Dedifferentiated amniotic fluid mesenchymal stem cell (primary cell): ENCODE results near the gene NRXN3.

Experiments used
- DNase-seq: peaks from one replicate; pipeline ENCODE4 v3.0.0-alpha.2; 2016; ENCODE audit errors: extremely low spot score

Gene NRXN3

DNA sequence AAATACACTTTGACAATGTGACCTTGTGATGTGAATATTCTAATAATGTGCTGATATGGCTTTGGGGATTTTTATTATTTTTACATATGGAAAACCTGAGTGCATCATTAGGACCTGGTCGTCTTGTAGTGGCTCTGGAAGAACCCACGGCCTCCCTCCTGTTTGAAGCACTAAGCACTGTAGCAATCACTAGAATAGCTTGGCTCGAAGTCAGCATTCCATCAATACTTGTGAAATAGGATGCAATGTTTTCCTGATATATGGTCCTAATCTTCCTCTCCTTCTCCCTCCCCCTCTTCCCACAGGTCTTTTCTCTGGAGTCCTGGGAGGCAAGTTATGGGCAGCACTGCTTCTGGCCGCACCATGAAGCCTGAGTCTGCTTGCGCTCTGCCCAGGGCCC lies 71.9 kb downstream of the NRXN3 start:
- DNase-seq = no peak

DNA sequence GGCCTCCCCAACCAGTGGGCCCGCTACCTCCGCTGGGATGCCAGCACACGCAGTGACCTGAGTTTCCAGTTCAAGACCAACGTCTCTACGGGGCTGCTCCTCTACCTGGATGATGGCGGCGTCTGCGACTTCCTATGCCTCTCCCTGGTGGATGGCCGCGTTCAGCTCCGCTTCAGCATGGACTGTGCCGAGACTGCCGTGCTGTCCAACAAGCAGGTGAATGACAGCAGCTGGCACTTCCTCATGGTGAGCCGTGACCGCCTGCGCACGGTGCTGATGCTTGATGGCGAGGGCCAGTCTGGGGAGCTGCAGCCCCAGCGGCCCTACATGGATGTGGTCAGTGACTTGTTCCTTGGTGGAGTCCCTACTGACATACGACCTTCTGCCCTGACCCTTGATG lies 73.0 kb downstream of the NRXN3 start:
- no peak for DNase-seq

DNA sequence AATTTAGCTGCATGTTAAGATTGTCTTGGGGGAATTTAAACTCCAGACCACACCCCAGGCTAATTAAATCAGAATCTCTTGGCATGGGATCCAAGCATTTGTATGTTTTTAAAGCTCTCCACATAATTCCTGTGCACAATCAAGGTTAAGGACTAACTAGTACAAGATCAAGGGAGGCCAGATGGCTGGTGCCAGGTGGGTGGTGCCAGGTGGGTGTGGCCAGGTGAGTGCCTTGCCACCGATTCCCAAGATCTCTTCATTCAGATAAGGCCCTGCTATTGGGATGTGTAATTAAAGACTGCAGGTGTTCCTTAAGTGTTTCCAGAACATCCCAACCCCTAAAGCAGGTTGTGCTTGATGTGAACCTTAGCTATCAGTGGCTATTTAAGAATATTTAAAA lies 75.1 kb downstream of the NRXN3 start:
- no peak for DNase-seq

DNA sequence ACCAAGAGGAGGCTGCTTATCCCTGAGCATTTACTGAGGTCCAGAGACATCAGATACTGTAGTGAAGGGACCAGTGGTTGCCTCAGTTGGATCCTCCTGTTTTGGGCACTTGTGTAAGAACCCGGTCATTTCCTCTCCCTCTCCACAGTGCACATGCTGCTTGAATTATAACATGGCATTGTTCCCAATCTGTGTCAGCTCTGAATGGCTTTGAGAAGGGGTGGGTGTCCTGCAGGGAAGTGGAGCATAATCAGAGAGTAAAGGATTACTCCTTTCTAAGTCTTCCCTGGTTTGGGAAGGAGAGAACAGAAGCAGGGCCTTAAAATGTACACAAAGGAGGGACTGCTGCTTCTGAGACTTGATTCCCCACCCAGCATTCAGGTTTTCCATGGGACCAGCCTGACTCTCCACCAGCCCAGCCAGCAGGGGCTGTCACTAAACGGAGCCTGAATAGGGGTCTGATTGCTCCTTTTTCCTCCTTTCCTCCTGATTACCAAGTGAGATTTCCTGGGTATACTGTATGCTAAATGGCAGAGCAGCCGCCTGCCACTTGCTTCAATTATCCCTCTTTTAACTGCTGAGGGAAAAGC lies 78.4 kb downstream of the NRXN3 start:
- DNase-seq = no peak

DNA sequence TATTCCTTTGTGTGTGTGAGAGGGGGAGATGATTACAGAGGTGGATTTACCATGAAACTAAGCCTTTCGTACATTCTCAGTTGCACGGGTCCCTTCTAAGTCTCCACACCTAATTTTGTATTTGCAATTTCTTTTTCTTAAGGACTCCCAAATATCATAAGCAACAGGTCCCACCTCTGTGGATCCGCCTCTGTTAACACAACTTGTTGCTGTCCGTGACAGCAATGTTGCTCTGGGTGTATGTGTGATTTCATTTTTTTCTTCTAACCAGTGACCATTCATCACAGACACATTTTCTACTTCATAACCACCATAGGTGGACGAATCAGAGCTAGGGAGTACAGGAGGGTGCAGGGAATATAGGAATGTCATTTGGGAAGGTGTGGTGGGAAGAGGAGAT lies 81.1 kb downstream of the NRXN3 start:
- DNase-seq = no peak

DNA sequence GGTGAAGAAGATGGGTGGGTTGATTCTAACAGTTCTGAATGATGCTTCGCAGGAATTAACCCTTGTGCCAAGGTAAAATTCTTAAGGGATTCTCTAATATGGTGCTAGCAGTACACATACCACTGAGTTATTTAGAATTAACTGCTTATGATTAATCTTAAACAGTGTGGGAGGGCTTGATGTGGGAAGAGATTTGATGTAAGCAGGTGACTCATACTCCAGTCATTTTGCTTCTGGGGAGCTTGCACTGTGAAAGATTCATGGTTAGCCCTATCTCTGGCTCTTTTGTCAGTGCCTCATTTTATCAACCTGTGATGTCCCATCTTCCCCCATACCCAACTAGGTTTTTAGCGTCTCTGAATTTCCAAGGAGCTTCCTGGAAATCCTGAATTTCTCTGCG lies 83.8 kb downstream of the NRXN3 start:
- no peak for DNase-seq

DNA sequence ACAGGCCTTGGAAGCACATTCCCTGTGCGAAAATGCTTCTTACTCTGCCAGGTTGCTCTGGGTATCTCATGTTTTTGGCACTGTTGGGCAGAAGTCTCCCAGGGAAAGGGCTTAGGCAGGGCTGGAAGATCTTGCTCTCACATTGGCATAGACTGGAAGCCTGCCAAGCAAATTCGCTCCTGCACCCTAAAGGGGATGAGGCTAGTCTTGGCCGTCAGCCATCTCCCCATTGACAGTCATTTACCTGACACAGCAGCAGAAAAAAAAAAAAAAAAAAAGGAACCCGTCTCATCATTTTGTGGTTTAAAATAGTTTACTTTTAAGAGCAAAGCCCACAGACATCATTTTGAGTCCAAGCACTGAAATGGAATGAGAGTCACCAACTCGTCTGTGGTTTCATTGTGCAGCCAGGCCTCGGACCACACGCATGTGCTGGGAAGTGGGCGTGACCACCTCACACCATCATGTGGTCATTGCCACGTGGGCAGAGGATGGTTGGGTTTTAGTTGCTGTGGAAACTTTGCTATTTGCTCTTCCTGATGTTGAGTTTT lies 84.8 kb downstream of the NRXN3 start:
- no peak for DNase-seq

DNA sequence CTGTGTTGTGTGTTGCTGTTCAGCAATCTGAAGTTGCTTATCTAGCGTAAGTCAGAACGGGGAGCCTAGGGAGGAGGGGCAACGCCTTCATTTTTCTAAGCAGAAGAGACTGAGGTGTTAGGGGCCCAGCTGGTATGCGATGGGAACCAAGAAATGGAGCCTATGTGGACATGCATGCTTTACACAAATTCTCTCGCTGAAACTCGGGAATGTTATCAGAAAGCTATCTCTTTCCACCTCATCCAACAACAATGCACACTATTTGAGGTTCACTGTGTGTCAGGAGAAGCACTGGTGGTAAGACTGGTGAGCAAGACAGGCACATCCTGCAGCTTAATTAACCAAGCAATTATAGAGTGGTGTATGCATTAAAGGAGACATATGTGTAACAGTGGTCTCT lies 89.7 kb downstream of the NRXN3 start:
- no peak for DNase-seq

DNA sequence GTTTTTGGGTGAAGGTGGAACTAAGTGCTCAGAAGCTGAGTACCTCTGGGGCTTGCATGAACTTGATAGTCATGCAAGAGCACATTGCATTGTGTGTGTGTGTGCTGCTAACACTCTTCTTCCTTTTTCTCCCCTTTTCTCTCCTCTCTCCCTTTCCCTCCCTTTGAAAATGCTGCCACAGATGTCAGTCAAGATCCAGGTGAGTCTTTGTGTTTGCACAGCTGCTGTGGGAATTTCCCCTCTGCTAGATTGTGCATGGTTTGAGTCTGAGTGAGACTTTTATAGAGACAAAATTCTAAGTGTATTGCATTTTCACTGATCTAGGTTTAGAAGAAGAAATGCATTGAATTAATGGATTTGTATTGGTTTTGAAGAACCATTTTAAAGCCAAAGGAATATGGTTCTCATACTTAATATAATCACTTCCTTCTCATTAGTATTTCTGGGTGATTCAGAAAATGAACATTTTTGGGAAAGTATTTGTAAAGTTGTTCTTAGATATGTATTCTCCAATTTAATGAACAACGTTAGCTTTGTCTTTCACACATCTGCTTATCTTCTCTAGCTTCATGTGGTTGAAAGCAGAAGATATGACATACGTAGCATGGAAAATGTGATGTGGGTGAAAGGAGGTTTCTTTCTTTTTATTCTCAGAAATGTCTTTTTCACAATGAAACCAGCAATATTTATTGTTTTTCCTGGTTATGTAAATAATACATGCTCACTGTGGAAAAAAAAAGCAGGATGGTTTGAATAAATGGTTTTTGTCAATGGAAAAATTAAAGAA lies 108.5 kb downstream of the NRXN3 start:
- DNase-seq = no peak

DNA sequence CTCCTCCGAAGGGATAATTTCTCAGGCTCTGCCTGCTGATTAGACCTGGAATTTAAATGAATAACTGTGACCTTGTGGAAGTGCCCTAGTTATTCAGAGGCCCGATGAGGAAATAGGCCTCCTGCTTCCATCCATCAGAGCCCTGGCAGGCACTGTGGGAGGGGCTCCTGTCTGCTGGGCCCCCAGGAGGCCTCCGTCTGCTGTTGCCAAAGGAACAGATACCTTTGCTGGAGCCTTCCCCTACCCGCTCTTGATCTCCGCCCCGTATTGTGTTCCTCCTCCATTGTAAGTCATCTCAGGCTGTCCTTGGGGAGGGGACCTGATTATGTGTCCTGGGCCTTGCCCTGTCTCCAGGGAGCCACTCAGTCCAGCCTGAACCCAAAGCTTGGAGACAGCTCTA lies 112.3 kb downstream of the NRXN3 start:
- no peak for DNase-seq

DNA sequence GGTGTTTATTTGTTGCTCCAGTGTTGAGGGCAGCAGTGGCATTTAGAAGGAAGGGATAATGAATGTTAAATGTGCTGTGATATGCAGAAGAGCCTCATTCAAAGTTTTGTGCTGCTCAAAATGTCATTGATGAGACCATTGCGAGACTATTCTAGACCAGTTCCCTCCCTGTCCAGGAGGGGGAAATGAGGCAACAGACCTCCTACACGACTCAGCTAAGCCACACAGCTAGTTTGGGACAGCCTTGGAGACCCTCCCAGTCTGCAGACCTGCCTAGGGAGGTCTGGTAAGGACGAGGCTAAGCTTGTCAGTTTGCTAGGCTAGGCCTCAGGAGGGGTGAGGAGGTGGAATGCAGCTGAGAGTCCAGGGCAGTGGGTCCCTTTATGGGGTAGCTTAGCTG lies 116.0 kb downstream of the NRXN3 start:
- no peak for DNase-seq

DNA sequence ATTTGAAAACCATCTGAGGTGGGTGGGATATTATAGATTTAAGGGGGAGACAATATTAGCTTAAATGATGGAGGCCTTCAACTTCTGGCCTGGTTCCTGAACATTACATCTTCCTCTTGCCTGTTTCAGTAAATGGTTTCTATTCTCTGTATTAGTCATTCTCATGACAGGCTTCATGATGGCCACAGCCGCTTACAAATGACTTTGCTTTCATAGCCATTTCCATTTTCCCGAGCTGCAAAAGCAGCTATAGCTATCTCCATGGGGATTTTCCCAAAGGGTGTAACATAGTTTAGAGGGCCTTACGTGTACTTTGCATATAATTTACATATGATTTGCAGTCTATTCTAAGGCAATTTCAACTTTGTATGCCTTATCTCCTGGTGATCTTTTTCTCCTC lies 121.8 kb downstream of the NRXN3 start:
- no peak for DNase-seq

DNA sequence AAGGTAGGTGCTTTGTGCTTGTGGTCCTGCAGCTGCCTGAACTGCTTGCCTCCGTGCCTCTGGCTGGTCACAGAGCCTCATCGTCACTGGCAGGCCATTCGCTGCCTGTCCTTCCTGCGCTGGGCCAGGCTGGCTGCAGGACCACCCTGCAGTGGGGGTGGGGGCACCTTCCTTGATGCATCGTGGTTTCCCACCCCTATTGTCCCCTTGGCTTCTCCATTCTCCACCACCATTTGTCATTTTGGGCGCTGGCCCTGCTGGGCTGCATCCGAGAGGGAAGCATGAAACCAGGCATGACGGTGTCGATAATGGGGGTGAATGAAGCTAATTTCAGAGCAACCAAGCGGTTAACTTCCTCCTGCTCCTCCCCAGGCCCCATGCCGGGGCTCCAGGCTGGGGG lies 127.7 kb downstream of the NRXN3 start:
- DNase-seq = no peak

DNA sequence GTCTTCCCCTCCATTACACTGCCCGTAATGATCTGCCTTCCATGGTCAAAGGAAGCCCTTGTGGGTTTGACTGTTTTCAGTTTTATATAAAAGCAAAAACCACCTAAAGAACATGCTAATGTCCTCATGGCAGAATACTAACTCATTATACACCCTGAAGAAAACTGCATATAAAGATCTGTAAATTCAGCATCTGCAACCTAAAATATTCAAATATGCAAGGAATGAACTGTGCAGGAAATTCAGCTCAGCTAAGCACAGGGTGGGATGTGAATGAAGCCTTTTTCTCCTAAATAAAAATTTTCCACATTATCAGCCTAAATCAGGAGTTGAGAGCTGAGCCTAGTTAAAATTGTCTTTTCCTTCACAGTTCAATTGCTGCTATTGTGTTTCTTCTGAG lies 128.1 kb downstream of the NRXN3 start:
- no peak for DNase-seq

DNA sequence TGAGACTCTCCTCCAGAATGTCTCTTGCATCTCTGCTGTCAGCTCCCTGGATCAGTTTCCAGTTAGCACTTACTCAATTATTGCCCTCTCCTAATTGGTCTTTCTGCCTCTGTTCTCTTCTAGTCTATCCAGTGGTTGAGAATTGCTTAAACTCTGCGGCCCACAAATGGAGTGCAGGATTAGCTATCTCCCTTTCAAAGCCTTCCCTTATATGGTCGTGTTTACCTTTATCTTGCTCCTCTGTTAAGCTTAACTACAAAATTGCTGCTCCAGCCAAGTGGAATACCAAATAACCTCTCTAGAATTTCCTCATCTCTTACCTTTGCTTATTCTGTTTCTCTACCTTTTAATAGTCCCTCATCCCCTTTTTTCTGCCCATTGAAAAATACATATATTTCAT lies 132.7 kb downstream of the NRXN3 start:
- no peak for DNase-seq

DNA sequence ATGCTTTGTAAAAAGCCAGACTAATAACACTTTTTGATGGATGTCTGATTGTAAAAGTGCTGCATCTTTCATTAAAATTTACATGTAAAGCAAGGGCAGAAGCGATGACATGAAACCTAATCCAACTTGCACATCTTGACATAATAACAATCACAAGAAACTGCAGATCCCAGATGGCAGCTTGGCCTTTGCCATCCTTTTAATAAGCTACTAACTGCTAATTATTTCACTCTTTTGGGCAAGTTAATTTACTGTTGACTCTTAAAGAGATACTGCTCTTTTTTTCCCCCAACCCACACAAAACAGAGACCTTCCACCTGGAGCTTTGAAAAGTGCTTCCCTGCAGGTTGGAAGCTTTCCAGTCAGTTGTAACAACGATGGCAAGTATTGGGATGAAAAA lies 137.5 kb downstream of the NRXN3 start:
- DNase-seq = no peak

DNA sequence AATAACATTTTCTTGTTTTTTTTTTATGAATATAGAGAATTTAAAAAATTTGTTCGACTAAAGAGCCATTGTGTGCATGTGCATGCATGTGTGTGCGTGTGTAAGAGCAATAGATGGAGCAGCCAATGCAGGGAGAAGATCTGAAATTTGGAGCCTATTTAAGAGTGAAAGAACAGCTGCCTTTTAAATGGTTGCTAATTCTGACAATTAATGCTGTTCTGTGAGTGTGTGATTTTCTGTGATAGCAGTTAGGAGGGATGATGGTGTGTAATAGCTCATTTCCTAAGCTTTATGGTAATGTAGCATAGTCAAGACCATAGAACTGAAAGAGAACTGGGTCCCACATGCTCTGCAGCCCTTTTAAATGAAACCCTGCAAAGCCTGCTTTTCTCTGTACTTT lies 137.9 kb downstream of the NRXN3 start:
- no peak for DNase-seq

DNA sequence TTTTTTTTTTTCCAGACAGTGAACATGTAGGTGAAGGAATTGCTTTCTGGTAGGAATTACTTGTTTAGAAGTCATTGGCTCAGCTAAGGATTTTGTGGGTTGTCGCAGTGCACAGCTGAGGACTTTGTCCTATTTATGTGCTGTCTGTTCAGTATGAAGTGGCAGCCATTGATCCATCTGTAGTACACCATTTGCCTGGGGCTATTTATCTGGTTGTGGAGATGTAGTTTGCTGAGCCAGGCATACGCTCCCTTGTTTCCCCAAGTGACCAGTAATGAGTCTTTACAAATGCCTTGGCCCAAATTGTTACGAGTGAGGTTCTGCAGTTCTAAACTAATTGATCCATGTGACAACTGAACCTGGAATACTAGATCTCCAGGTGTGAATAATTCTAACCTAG lies 140.1 kb downstream of the NRXN3 start:
- no peak for DNase-seq

DNA sequence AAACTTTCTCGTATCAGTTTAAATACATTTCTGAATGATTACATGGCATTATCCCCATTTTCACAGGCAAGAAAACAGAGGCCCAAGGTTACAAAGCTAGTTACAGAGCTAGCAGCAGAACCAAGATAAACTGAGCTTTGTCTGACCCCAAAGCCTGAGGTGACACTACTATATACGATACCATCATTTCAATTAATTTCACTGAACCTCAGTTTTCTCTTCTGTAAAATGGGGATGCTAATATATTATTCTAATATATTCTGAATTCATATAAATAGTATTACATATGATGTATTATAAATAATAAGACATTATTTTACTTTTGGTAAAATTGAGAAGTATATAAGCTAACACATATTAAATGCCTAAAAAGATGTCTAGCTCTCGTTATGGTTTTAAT lies 143.3 kb downstream of the NRXN3 start:
- DNase-seq = no peak

DNA sequence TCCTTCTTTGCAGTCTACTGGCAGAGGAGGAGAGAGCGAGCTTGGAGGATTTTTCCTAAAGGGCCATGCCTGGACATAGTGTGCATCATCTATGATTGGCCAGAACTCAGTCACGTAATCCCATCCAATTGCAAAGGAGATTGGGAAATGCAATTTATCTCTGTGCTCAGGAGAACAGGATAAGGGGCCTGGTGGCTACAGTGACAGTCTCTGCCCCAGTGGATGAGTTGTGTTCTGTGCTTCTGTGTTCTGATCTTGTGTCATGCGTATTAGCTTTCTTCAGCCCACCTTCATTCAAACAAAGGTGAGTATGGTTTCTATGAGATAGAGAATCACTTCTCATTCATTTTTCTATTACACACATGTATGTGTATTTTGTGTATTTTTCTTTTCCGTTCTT lies 144.3 kb downstream of the NRXN3 start:
- DNase-seq = no peak

DNA sequence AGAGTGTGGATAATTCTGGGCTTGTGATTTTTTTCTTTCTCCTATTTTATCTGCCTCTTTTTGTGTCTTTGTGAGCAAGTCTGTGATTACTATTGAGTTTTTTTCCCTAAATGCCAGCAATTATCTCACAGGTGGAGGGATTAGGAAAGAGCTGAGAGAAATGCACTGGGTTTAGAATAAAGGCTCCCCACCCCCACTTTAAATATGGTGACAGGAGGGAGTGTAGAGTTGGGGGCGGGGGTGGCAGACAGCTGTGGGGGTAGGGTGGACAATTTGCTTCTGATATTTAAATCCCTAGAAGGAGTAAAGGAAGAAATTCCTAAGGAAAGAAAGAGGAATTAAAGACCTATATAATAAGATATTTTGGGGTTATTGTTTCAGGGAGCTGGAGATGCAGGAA lies 145.9 kb downstream of the NRXN3 start:
- no peak for DNase-seq

DNA sequence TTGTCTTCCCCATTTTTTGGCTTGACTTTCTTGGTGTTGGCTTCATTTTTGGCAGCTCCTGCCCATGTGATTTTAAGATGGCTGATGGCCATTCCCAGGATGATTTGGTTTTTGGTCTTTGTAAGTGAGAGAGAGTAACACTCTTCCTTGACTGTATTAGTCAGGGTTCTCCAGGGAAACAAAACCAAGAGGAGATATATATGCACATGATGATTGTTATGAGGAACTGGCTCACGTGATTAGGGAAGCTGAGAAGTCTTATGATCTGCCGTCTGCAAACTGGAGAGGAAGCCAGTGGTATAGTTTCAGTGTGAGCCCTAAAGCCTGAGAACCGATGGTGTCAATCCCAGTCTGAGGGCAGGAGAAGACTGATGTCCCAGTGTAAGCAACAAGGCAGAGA lies 146.6 kb downstream of the NRXN3 start:
- DNase-seq = no peak

DNA sequence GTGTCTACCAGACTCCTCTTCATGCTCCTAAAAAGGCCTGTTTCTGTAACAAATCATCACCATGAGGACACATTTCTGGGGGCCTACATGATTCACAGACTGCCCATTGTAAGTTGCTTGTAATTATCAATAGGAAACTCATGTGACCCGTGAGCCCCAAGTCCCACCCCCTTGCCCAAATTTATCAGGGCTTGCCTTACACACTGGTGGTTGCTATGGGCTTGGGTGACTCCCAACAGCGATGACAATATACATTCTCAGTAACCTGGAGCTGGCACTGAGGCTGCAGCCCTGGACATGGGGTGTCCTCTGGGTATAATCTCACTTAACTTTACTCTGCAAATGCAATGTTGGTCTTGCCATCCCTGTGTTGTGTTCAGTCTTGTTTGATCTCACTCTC lies 149.2 kb downstream of the NRXN3 start:
- no peak for DNase-seq
